Erythroblast (primary cell): ENCODE results near the gene APP.

ENCODE experiments used
- GATA1 ChIP-seq: IDR thresholded peaks from 2 replicates; pipeline ENCODE4 v1.6.1; 2011; ENCODE audit warnings: low read depth, mild to moderate bottlenecking, control low read depth, low read length, moderate library complexity
- POLR2A ChIP-seq: IDR thresholded peaks from 2 replicates; pipeline ENCODE4 v1.6.1; 2011; ENCODE audit warnings: mild to moderate bottlenecking, low read length

DNA sequence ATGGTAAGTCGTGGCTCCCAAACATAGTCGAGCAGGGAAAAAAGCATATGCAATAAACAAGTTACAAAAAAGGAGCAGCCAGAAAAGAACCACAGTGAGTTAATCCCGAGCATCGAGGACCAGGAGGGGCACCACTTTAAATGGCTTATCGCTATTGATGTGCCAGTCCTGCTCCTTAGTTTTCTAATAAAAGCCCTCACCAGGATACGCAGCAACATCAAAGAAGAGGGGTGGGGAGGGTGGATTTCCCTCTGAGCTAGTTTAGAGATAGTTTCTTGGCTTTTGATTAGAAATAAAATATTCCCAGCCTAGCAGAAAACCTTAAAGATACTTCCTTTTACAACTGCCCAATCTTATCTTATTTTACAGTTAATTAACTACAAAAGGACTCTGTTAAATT is 265.4 kb downstream of the APP start:
- TF ChIP-seq POLR2A (no peak), GATA1 (no peak)
